Measurements from ENCODE around the gene TYW5.

DNA sequence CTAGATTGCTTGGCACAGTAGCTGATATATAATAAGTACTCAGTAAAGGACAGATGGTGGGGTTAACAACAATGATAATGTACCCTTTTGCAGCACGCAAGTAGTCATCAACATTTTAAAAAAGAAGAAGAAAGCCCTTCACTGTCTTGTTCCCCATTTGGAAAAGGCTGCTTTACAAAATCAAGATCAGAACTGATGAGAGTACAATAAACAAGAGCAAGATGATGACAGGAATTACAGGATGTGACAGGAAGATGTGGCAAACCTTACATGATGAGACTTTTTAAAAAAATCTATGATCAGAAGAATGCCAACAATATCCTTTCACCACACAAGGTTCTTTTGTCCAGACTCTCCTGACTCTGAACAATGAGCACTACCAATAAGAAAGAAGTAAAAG is 9.1 kb downstream of the TYW5 start:
- TF ChIP-seq CTCF (IDR thresholded peaks at IDR 0.05) (no peak), POLR2AphosphoS5 (IDR thresholded peaks at IDR 0.05) (no peak), POLR2A (IDR thresholded peaks at IDR 0.05) (no peak), EP300 (IDR thresholded peaks at IDR 0.05; ENCODE audit: low read depth) (no peak)
